IMR-90 (cell line): ENCODE measurements around the gene AMZ2.
"Not testable (repeated sequence)": the region's sequence is repeated elsewhere in the genome, so short reads cannot be mapped to it uniquely, and the experiment has no call there.

Experiments used
- CTCF ChIP-seq: conservative IDR thresholded peaks from 2 replicates; pipeline ENCODE4 v1.5.1; 2012; ENCODE audit warnings: mild to moderate bottlenecking, low read depth, low read length, improper control_type of control experiment
- POLR2A ChIP-seq: IDR thresholded peaks from 2 replicates; pipeline ENCODE4 v1.6.1; 2012; ENCODE audit warnings: mild to moderate bottlenecking, low read depth, low read length
- RAD21 ChIP-seq: IDR thresholded peaks from 2 replicates; pipeline ENCODE4 v1.6.1; 2012; ENCODE audit warnings: low read length, improper control_type of control experiment
- RFX5 ChIP-seq: IDR thresholded peaks from 2 replicates; pipeline ENCODE4 v1.8.0; 2012; ENCODE audit warnings: low read depth, mild to moderate bottlenecking, low read length, moderate library complexity
- USF2 ChIP-seq: fragments of 150-350 bp; IDR thresholded peaks from 2 replicates; pipeline ENCODE4 v1.6.1; 2017; ENCODE audit warnings: mild to moderate bottlenecking, antibody characterized with exemption, low read length, low read depth

GRCh38 chr17:68259648-68259951, 11.8 kb downstream of the AMZ2 start:
- TF ChIP-seq CTCF, RAD21, USF2, RFX5, POLR2A: not testable (repeated sequence)
